Femur (tissue), 1 donor: ENCODE measurements around the gene CAPNS1.
"Not testable (repeated sequence)": the region's sequence is repeated elsewhere in the genome, so short reads cannot be mapped to it uniquely, and the experiment has no call there.

Source experiments
- DNase-seq: peaks from one replicate; pipeline ENCODE4 v3.0.0-alpha.2; 2017

CAPNS1 gene

DNA sequence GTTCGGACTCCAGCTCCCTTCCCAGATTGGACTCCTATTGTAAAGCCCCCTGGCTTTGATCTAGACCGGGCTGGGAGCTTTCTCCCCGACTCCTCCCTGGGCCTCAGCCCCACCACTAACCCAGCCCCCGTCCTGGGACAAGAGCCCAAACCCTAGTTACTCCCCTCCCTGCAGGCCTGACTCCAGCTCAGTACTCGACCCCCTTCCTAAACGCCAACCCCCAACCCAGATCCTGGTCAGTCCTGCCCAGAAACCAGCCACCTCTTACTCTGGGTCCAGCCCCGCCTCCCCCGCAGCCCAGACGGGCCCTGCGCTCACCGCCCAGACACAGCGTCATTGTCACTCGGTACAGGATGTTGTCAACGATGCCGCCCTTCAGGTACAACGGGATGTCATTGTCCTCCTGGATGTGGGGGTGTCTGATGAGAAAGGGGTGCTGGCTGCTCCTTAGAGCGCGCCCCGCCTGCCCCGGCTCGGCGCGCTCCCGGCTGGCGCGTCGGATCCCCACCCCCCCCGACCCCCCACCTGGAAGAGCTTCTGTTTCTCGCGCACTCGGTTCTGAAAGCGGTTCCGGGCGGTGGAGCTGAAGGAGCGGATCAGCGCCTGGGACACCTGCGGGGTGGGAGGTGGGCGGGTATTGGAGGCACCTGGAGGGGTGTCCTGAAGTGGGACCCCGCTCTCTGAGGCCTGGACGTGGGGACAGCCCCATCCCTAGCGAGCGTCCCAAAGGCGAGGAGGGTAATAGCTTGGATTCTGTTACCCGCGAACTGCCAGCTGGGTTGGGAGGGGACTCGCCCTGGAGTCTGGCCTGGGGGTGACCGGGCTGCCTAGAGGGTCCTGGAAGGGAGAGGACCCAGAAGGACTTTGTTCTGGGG lies 11.5 kb downstream of the CAPNS1 start:
- peak; percentile 85 for DNase-seq

DNA sequence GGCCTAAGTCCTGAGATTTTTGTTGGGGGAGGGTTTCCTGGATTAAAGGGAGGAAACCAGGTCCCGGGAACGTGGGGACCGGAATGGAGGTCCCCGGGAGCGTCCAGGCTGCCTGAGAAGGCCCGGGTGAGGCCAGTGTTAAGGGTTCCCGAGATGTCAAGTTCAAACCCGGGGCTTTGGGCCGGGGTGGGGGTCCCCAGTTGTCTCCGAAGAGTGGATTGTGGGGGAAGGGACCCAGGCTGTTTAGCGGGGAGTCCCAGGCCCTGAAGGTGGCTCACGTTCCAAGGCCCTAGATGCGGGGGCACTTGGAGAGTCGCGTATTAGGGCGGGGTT lies 12.1 kb downstream of the CAPNS1 start:
- no peak for DNase-seq

- DNase-seq: peak; percentile 89
Measured at GRCh38 chr19:36152352-36153091, 12.7 kb downstream of the CAPNS1 start, which contains the start of gene COX7A1. Gene COX7A1, minus strand, starts transcription at chr19:36152447. Its CDS starts 40 bp downstream, at chr19:36152407.

GRCh38 chr19:36153126-36153525 lies 13.3 kb downstream of the CAPNS1 start:
- no peak for DNase-seq

DNA sequence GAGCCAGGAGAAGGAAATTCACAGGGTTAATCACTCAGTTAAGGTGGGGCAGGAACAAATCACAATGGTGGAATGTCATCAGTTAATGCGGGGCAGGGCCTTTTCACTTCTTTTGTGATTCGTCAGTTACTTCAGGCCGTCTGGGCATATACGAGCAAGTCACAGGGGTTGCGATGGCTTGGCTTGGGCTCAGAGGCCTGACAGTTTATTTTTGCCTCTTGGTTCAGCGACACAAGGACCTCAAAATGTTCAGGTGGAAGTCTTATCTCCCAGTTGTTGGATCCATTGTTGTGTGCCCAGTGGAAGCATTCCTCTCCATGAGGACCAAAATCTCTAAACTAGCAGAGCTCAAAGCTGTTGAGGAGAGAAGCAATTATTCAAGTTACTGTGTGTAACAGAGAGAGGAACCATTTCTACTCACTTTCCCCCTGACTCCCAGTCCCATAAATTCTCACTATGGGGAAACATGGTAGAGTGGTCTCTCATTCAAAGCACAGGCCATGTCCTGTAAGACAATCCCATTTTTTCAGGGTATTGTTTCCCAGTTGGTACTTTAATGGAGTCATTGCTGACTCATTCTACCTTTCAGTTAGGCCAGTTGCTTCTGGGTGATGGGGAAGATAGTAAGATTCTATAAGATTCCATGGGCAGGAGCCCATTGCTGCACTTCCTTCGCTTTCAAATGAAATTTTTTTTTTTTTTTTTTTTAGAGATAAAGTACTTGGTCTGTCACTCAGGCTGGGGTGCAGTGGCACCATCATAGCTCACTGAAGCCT lies 21.1 kb downstream of the CAPNS1 start:
- DNase-seq: no peak

- no peak for DNase-seq
Measured at GRCh38 chr19:36163813-36164212, 23.9 kb downstream of the CAPNS1 start.

DNA sequence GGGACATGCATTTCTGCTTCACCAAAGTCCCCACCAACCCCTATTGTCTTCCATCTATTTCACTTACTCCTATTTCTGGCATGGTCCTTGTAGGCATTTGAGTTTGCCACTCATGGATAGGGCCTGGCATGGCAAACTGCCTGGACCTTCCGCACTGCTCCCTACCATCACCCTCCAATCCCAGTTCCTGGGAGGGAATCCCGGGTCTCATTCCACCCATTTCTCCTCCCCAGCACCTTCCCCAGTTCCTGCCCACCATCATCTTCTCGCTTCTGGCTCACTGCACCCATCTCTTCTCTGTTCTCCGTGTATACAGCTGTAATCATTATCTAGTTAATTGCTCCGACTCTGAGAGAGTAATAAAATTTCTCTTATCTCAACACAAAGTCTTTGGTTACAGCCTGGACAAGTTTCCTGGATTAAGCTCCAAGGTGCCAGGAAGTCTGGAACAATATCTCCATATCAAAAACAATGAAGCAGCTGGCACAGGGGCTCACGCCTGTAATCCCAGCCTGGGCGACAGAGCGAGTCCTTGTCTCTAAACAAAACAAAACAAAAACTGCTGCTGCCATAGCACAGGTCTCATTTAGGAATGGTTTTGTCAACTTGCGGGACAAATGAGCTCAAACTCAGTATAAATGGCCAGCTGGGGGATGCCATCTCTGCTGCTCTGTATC lies 29.4 kb downstream of the CAPNS1 start:
- DNase-seq: peak; percentile 57

DNA sequence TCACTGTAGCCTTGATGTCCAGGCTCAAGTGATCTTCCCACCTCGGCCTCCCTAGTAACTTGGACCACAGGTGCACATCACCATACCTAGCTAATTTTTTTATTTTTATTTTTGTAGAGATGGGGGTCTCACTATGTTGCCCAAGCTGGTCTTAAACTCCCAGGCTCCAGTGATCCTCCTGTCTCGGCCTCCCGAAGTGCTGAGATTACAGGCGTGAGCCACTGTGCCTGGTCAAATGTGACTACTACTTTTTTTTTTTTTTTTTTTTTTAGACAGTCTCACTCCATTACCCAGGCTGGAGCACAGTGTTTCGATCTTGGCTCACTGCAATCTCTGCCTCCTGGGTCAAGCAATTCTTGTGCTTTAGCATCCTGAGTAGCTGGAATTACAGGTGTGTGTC lies 33.0 kb downstream of the CAPNS1 start:
- no peak for DNase-seq

DNA sequence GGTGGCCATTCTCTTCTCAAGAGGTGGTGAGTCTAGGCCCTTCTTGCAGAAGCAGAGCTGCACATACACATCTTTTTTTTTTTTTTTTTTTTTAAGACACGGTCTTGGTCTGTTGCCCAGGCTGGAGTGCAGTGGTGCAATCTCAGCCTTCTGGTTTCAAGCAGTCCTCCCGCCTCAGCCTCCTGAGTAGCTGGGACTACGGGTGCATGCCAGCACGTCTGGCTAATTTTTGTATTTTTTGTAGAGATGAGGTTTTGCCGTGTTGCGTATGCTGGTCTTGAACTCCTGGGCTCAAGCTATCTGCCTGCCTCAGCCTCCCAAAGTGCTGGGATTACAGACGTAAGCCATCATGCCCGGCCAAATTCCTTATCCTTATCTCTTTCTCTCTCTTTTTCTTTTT lies 34.0 kb downstream of the CAPNS1 start:
- DNase-seq: not testable (repeated sequence)

DNA sequence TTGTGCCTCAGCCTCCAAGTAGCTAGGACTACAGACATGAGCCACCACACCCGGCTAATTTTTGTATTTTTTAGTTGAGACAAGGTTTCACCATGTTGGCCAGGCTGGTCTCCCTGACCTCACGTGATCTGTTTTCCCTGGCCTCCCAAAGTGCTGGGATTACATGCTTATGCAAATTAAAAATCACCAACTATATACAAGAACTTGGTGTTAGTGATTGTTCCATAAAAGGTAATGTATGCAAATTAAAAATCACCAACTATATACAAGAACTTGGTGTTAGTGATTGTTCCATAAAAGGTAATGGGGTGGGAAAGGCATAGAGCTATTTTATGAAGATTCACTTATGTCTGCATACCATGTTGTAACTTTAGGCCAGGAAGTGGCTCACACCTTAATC lies 39.2 kb downstream of the CAPNS1 start:
- not testable (repeated sequence) for DNase-seq

DNA sequence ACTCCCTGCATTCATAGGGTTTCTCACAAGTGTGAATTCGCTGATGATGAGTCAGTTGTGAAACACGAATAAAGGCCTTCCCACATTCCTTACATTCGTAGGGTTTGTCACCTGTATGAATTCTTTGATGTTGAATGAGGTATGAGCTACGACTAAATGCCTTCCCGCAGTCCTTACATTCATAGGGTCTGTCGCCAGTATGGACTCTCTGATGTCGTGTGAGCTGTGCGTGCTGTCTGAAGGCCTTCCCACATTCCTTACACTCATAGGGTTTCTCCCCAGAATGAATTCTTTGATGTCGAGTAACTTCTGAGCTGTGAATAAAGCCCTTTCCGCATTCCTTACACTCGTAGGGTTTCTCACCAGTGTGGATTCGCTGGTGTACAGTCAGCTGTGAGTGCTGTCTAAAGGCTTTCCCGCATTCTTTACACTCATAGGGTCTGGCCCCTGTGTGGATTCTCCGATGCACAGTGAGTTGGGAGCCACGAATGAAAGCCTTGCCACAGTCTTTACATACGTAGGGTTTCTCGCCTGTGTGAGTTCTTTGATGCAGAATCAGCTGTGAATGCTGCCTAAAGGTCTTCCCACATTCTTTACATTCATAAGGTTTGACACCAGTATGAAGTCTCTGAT lies 42.9 kb downstream of the CAPNS1 start:
- no peak for DNase-seq

DNA sequence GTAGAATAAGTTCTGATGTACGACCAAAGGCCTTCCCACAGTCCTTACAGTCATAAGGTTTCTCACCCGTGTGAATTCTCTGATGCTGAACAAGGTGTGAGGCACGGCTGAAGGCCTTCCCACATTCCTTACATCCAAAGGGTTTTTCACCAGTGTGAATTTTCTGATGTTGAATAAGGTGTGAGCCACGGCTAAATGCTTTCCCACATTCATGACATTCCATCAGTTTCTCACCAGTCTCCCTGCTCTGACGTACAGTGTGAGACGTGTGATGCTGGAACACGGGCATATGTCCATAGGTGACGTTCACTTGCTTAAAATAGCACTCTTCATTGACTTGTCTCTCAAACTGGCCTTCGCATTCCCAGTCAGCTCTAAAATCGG lies 43.4 kb downstream of the CAPNS1 start:
- no peak for DNase-seq

GRCh38 chr19:36186722-36187121 lies 46.9 kb downstream of the CAPNS1 start:
- DNase-seq: not testable (repeated sequence)

GRCh38 chr19:36196249-36196648 lies 56.4 kb downstream of the CAPNS1 start:
- no peak for DNase-seq

DNA sequence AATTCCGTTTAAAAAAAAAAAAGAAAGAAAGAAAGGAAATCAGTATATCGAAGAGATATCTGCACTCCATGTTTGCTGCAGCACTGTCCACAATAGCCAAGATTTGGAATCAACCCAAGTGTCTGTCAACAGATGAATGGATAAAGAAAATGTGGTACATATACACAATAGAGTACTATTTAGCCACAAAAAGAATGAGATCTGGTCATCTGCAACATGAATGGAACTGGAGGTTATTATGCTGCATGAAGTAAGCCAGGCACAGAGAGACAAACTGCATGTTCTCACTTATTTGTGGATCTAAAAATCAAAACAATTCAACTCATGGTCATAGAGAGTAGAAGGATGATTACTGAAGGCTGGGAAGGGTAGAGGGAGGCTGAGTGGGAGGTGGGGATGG lies 58.3 kb downstream of the CAPNS1 start:
- no peak for DNase-seq
